ENCODE measurements around the gene CDK5R2.

The CDK5R2 gene

DNA sequence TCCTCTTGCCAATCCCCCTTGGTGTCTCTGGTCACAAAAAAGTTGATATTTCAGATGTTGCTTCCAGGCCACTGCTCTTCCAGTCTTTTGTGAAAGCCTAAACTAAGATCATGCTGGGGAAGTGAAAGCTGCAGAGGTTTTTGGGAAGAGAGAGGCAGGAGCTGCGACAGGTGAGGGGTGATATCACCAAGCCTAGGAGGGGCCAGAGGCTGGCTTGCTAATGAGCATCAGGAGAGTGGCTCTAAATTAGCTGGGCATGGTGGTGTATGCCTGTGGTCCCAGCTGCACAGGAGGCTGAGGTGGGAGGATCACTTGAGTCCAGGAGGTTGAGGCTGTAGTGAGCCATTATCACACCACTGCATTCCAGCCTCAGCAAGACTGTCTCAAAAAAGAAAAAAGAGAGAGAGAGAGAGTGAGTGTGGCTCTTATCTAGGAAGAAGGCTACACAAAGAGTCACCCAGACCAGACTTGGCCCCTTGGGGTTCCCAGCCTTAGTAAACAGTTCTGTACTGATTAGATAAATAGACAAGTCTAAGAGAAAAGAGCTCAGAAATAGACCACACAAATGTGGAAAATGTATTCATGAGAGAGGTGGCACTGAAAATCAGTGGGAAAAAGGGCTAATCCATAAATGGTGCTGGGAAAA is 14.6 kb upstream of the CDK5R2 start:
- Histone ChIP-seq H3K27ac (replicated peaks) (no peak overlapping the region), H3K27me3 (ENCODE audit: insufficient read depth, poor library complexity, severe bottlenecking) (peaks cover 10% of the 10 kb centered on the region), H3K4me3 (replicated peaks; ENCODE audit: insufficient read depth, low read length) (no peak overlapping the region)
- TF ChIP-seq, protein P1, sequence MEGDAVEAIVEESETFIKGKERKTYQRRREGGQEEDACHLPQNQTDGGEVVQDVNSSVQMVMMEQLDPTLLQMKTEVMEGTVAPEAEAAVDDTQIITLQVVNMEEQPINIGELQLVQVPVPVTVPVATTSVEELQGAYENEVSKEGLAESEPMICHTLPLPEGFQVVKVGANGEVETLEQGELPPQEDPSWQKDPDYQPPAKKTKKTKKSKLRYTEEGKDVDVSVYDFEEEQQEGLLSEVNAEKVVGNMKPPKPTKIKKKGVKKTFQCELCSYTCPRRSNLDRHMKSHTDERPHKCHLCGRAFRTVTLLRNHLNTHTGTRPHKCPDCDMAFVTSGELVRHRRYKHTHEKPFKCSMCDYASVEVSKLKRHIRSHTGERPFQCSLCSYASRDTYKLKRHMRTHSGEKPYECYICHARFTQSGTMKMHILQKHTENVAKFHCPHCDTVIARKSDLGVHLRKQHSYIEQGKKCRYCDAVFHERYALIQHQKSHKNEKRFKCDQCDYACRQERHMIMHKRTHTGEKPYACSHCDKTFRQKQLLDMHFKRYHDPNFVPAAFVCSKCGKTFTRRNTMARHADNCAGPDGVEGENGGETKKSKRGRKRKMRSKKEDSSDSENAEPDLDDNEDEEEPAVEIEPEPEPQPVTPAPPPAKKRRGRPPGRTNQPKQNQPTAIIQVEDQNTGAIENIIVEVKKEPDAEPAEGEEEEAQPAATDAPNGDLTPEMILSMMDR (IDR thresholded peaks at IDR 0.05; ENCODE audit: insufficient read depth, low read length), result no peak
- TF ChIP-seq GABPA (IDR thresholded peaks at IDR 0.05; ENCODE audit: low read depth), result no peak
- DNase-seq (ENCODE audit: low read depth in 1 of 2, low spot score in 1 of 2), result no peak

DNA sequence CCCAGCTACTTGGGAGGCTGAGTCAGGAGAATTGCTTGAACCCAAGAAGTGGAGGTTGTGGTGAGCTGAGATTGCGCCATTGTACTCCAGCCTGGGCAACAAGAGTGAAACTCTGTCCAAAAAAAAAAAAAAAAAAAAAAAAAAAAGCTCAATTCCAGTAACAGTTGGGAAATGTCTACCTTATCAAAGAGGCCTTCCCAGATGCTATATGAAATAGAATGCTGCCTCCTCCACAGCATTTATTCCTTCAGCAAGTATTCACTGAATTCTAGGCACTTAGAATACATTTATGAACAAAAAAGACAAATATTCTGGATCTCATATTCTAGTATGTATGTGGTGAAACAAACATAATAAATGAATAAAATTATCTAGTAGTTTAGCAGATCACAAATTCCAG is 12.8 kb upstream of the CDK5R2 start:
- TF ChIP-seq, protein P2, sequence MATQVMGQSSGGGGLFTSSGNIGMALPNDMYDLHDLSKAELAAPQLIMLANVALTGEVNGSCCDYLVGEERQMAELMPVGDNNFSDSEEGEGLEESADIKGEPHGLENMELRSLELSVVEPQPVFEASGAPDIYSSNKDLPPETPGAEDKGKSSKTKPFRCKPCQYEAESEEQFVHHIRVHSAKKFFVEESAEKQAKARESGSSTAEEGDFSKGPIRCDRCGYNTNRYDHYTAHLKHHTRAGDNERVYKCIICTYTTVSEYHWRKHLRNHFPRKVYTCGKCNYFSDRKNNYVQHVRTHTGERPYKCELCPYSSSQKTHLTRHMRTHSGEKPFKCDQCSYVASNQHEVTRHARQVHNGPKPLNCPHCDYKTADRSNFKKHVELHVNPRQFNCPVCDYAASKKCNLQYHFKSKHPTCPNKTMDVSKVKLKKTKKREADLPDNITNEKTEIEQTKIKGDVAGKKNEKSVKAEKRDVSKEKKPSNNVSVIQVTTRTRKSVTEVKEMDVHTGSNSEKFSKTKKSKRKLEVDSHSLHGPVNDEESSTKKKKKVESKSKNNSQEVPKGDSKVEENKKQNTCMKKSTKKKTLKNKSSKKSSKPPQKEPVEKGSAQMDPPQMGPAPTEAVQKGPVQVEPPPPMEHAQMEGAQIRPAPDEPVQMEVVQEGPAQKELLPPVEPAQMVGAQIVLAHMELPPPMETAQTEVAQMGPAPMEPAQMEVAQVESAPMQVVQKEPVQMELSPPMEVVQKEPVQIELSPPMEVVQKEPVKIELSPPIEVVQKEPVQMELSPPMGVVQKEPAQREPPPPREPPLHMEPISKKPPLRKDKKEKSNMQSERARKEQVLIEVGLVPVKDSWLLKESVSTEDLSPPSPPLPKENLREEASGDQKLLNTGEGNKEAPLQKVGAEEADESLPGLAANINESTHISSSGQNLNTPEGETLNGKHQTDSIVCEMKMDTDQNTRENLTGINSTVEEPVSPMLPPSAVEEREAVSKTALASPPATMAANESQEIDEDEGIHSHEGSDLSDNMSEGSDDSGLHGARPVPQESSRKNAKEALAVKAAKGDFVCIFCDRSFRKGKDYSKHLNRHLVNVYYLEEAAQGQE (IDR thresholded peaks at IDR 0.05; ENCODE audit: insufficient replicate concordance, low read depth), result no peak
- TF ChIP-seq, protein P1 (IDR thresholded peaks at IDR 0.05; ENCODE audit: insufficient read depth, low read length), result no peak
- Histone ChIP-seq H3K4me3 (replicated peaks; ENCODE audit: insufficient read depth, low read length) (no peak overlapping the region), H3K27me3 (ENCODE audit: insufficient read depth, poor library complexity, severe bottlenecking) (peaks cover 14% of the 10 kb centered on the region), H3K27ac (replicated peaks) (no peak overlapping the region)
- DNase-seq (ENCODE audit: low read depth in 1 of 2, low spot score in 1 of 2), result no peak

DNA sequence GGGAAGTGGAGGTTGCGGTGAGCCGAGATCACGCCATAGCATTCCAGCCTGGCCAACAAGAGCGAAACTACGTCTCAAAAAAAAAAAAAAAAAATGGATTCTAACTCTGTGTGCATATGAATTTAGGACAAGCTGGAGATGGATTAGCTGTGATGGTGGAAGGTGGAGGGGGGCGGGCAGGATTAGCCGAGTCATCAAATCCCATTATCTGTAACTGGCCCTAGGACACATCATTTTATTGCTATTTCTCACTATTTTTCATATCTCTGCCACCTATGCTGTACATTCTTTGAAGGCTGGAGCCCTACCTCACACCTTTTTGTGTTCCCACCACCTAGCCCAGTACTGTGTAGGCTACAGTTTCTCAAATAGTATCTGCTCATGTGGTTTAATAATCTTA is 7.3 kb upstream of the CDK5R2 start:
- no peak overlapping the region for H3K4me3 ChIP-seq (replicated peaks; ENCODE audit: insufficient read depth, low read length)
- TF ChIP-seq, protein P2 (IDR thresholded peaks at IDR 0.05; ENCODE audit: insufficient replicate concordance, low read depth), result no peak
- TF ChIP-seq, protein P1 (IDR thresholded peaks at IDR 0.05; ENCODE audit: insufficient read depth, low read length), result no peak
- TF ChIP-seq GABPA (IDR thresholded peaks at IDR 0.05; ENCODE audit: low read depth) (no peak), SPI1 (IDR thresholded peaks at IDR 0.05; ENCODE audit: borderline replicate concordance, low read depth) (no peak), POLR2AphosphoS5 (IDR thresholded peaks at IDR 0.05; ENCODE audit: low read depth) (no peak)
- DNase-seq (ENCODE audit: low read depth in 1 of 2, low spot score in 1 of 2), result no peak
- H3K27ac ChIP-seq (replicated peaks), result no peak overlapping the region
- H3K27me3 ChIP-seq (ENCODE audit: insufficient read depth, poor library complexity, severe bottlenecking), result peaks cover 13% of the 10 kb centered on the region

DNA sequence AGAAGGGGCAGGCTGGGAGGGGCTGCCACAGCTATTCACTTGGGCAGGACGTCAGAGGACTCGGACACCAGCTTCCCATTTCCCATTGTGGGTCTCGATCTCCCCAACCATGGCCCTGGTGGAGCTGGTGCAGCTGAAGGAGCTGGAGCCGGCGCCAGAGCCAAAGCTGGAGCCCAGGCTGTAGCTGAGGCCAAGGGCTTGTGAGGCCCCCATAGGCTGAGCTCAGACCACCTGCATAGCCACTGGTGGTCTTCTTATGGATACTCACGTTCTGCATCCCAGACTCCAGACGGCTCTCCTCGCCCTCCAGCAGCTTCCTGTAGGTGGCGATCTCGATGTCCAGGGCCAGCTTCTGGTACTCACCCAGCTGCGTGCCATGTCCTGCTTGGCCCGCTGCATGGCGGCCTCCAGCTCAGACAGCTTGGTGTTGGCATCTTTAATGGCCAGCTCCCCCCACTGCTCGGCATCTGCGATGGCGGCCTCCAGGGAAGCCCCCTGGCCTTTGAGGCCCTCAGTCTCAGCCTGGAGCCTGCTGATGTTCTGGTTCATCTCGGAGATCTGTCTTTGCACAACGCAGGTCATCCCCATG is 6.0 kb upstream of the CDK5R2 start:
- DNase-seq (ENCODE audit: low read depth in 1 of 2, low spot score in 1 of 2), result no peak
- Histone ChIP-seq H3K4me3 (replicated peaks; ENCODE audit: insufficient read depth, low read length) (no peak overlapping the region), H3K27ac (replicated peaks) (no peak overlapping the region), H3K27me3 (ENCODE audit: insufficient read depth, poor library complexity, severe bottlenecking) (peaks cover 26% of the 10 kb centered on the region)
- no peak for TF ChIP-seq GABPA (IDR thresholded peaks at IDR 0.05; ENCODE audit: low read depth)
- TF ChIP-seq, protein P1 (IDR thresholded peaks at IDR 0.05; ENCODE audit: insufficient read depth, low read length), result no peak
- no peak for TF ChIP-seq POLR2AphosphoS5 (IDR thresholded peaks at IDR 0.05; ENCODE audit: low read depth)
- TF ChIP-seq SPI1 (IDR thresholded peaks at IDR 0.05; ENCODE audit: borderline replicate concordance, low read depth), result no peak
- TF ChIP-seq, protein P2 (IDR thresholded peaks at IDR 0.05; ENCODE audit: insufficient replicate concordance, low read depth), result no peak
